ENCODE data around the gene TMOD1.

The TMOD1 gene

GRCh38 chr9:97548819-97549540, 47.5 kb downstream of the TMOD1 start:
- no peak for DNase-seq

- DNase-seq: no peak
These were observed 48.9 kb downstream of the TMOD1 start for GRCh38 chr9:97550386-97550785.

GRCh38 chr9:97551308-97551707, 49.8 kb downstream of the TMOD1 start:
- DNase-seq: no peak

- DNase-seq: no peak
These were observed 51.7 kb downstream of the TMOD1 start for GRCh38 chr9:97553141-97553540.

DNA sequence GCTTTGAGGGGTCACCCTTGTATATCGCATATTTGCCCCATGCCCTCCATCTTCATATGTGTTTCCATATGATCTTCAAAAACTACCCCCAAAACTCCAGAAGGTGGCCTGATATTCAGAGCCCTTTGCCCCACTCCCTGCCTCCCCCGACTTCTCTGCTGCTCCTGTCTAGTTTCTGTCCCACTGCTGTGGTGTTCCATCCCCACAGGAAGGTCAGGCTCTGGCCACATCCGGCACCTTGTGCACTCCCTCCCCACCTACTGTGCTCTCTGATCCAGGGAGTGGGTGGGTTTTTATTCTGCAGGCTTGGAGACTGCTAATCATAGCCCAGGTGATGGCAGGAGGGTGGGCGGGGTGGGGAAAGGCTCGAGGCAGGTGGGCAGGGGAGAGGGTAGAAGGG, 52.4 kb downstream of the TMOD1 start:
- DNase-seq: no peak

DNA sequence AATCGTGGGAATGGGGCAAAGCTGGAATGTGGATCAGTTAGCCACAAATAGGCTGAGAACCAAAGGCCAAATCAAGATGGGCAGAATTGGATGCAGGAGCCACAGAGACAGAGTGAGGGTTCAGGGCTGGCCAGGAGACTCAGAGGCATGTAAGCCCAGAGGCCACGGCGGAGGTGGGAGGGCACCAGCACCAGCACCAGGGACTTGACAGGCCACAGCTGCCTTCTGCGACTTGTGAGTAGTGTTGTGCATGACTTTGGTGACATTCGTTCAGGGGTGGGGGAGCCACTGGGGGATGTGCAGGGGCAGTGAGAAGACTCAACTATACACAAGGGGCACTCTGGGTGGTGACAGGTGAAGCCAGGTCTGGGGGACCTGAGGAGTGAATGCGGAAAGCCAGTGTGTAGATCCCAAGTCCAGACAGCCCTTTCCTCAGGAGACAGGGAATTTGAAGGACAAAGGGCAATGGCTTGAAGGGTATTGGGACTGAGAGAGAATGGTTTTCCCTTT, 53.2 kb downstream of the TMOD1 start:
- no peak for DNase-seq

GRCh38 chr9:97555164-97555563, 53.7 kb downstream of the TMOD1 start:
- no peak for DNase-seq

GRCh38 chr9:97556036-97556720, 54.7 kb downstream of the TMOD1 start:
- DNase-seq: no peak

- DNase-seq: no peak
These were observed 55.5 kb downstream of the TMOD1 start for GRCh38 chr9:97556721-97557605.

GRCh38 chr9:97557606-97558095, 56.2 kb downstream of the TMOD1 start:
- DNase-seq: no peak

- DNase-seq: no peak
These were observed 57.2 kb downstream of the TMOD1 start for GRCh38 chr9:97558701-97559101.

- DNase-seq: no peak
These were observed 57.6 kb downstream of the TMOD1 start for GRCh38 chr9:97559111-97559514.

DNA sequence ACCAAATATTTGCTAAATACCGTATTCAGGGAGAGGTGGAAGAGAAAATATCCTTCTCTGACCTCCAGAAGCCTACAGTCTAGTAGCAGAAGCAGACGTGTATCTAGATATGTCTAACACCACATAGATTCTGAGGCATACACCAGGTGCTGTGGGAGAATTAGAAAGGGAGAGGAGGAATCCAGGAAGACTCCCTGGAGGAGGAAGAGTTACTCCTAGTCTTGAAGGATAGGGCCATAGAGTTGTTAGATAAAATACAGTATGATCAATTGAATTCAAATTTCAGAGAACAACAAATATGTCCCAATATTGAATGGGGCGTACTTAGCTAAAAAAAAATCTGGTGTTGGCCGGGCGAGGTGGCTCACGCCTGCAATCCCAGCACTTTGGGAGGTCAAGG, 58.7 kb downstream of the TMOD1 start:
- DNase-seq: no peak

GRCh38 chr9:97560851-97561250, 59.4 kb downstream of the TMOD1 start:
- no peak for DNase-seq

- DNase-seq: no peak
These were observed 60.0 kb downstream of the TMOD1 start for GRCh38 chr9:97561501-97561900.

DNA sequence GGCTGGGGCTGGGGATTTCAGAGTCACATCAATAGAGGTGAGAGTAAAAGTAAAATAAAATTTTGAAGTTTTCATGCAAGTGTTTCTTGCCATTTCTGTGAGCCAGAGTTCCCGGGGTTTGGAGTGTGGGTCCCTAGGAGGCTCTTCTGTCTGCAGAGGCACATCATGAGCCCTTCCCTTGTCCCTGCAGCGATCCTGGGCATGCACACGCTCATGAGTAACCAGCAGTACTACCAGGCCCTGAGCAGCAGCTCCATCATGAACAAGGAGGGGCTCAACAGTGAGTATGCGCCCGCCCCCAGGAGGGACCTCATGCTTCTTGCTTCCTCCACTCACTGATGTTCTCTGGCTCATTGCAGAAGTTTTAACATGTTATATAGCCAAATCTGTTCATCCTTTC, 61.1 kb downstream of the TMOD1 start:
- DNase-seq: no peak

DNA sequence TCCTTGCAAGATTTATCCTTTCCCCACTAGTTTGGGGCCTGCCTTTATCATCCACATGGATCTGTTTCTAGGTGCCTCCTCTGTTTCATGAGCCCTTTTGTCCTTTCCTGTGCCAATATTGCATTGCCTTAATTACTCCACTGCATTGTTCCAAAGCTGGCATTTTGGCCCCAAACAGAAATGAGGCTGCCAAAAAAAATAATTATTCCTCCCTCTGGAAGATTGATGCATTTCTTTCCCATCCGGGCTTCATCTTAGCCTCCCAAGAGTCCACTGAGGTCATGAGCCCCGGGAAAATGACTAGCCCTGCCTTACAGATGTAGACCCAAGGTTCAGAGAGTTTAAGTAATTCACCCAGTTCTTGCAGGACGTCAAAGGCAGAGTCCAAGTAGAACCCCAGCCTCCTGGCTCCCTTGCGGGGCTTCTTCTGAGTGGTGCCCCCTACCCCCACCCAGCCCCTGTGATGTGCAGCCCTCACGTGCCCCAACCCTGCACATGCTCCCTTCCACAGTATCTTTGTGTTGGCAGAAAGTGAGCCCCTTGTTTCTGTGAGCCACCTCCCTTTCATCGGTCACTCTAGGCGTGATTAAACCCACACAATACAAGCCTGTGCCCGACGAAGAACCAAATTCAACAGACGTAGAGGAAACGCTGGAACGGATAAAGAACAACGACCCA, 62.1 kb downstream of the TMOD1 start:
- no peak for DNase-seq

GRCh38 chr9:97564291-97565175, 63.1 kb downstream of the TMOD1 start:
- DNase-seq: no peak

GRCh38 chr9:97565262-97565661, 63.8 kb downstream of the TMOD1 start:
- DNase-seq: no peak

DNA sequence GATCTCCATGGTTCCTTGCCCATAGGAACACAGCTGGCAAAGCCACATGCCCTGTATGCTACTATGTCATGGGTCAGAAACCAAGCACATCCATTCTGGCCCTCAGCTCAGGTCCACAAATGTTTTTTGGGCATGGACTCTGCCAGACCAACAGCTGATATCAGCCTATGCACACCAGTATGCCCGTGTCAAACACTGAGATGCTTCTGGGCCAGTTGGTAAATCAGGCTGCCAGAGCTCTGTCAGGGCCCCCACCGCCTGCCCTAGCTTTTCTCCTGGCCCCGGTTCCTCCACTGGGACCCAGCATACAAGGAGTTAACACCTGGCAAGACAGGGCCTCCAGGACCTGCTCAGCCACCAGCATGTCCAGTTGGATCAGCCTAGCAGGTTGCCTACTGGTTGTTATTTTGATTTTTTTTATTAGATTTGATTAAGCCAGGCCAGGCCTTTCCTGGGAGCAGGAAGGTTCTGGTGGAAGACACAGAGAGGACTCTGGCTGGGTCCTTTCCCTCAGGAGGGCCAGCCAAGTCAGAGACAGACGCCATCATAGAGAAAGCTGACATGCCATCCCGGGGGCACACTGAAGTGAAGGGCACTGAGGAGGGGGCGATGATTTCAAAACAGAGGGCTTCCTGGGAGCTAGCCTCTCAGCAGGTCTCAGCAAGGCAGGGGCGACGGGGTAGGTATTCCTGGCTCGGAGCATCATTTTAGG, 65.9 kb downstream of the TMOD1 start:
- no peak for DNase-seq

DNA sequence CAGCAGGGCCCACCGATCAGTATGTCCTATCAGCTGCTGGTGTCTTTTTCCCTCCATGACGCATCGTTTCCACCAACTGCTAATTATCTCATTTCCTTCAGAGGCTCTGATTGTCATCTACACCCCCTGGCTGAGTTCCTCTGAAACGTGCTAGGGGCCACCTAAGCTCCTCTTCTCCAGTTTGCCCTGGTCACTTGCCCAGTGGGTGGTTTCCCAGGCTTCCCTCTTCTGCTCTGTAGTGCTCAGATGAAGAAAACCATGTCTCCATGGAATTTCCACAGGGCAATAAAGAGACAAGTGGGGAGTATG, 66.4 kb downstream of the TMOD1 start:
- DNase-seq: no peak

Data from CD4-positive, alpha-beta T cell treated with Interleukin-12 subunit alpha and Interleukin-12 subunit beta, for 1 hour (primary cell).